SK-N-SH treated with all-trans-retinoic acid at 6 μM for 48 hours (cell line): Measurements from ENCODE around the gene NGDN.

ENCODE experiments used
- ATAC-seq: fragments of 200-7000 bp; cut with Tn5 transposase; 3 replicates; pipeline ENCODE4 v1.9.1; 2020; ENCODE audit warnings: mild to moderate bottlenecking, moderate library complexity
- ARNTL ChIP-seq: fragments of 450-650 bp; formaldehyde crosslinking; IDR thresholded peaks from 2 replicates; pipeline ENCODE4 v1.5.0; 2020; ENCODE audit warnings: low read depth, mild to moderate bottlenecking, moderate library complexity, borderline replicate concordance
- BACH2 ChIP-seq: fragments of 250-450 bp; sonication (Bioruptor Pico); IDR thresholded peaks from 2 replicates; pipeline ENCODE4 v1.9.0; 2021; ENCODE audit warnings: mild to moderate bottlenecking, borderline replicate concordance
- CSDC2 ChIP-seq: fragments of 250-450 bp; sonication (Bioruptor Pico); IDR thresholded peaks from 2 replicates; pipeline ENCODE4 v1.5.0; 2020; ENCODE audit warnings: mild to moderate bottlenecking, moderate library complexity
- ESRRG ChIP-seq: fragments of 250-450 bp; sonication (Bioruptor Pico); IDR thresholded peaks from 2 replicates; pipeline ENCODE4 v1.6.1; 2021; ENCODE audit warnings: mild to moderate bottlenecking
- GLIS3 ChIP-seq: fragments of 250-450 bp; sonication (Bioruptor Pico); IDR thresholded peaks from 2 replicates; pipeline ENCODE4 v1.5.0; 2020; ENCODE audit warnings: mild to moderate bottlenecking, moderate library complexity
- OSR1 ChIP-seq: fragments of 250-450 bp; sonication (Bioruptor Pico); IDR thresholded peaks from 2 replicates; pipeline ENCODE4 v1.8.0; 2022; ENCODE audit warnings: moderate library complexity, mild to moderate bottlenecking, inconsistent platforms
- PPARA ChIP-seq: fragments of 250-450 bp; sonication (Bioruptor Pico); IDR thresholded peaks from 2 replicates; pipeline ENCODE4 v1.5.0; 2020; ENCODE audit warnings: mild to moderate bottlenecking, borderline replicate concordance
- RARB ChIP-seq: fragments of 250-450 bp; sonication (Bioruptor Pico); IDR thresholded peaks from 2 replicates; pipeline ENCODE4 v1.8.0; 2021; ENCODE audit warnings: mild to moderate bottlenecking, moderate library complexity
- SNAI2 ChIP-seq: fragments of 250-450 bp; sonication (Bioruptor Pico); IDR thresholded peaks from 2 replicates; pipeline ENCODE4 v1.5.0; 2020; ENCODE audit warnings: mild to moderate bottlenecking, moderate library complexity
- TOX ChIP-seq: fragments of 250-450 bp; sonication (Bioruptor Pico); IDR thresholded peaks from 2 replicates; pipeline ENCODE4 v1.8.0; 2021; ENCODE audit warnings: mild to moderate bottlenecking, moderate library complexity, borderline replicate concordance
- ZC3H10 ChIP-seq: fragments of 250-450 bp; sonication (Bioruptor Pico); IDR thresholded peaks from 2 replicates; pipeline ENCODE4 v1.5.1; 2021; ENCODE audit warnings: mild to moderate bottlenecking, moderate library complexity
- ZFP3 ChIP-seq: fragments of 250-450 bp; sonication (Bioruptor Pico); IDR thresholded peaks from 2 replicates; pipeline ENCODE4 v1.5.0; 2020; ENCODE audit warnings: mild to moderate bottlenecking, moderate library complexity
- ZFP30 ChIP-seq: fragments of 450-650 bp; formaldehyde crosslinking; IDR thresholded peaks from 2 replicates; pipeline ENCODE4 v1.5.0; 2022; ENCODE audit warnings: mild to moderate bottlenecking, moderate library complexity
- ZNF565 ChIP-seq: fragments of 450-650 bp; formaldehyde crosslinking; conservative IDR thresholded peaks from 2 replicates; pipeline ENCODE4 v1.5.0; 2020; ENCODE audit warnings: low read depth, mild to moderate bottlenecking, moderate library complexity
- ZNF70 ChIP-seq: fragments of 450-650 bp; formaldehyde crosslinking; IDR thresholded peaks from 2 replicates; pipeline ENCODE4 v1.5.0; 2020; ENCODE audit warnings: mild to moderate bottlenecking, moderate library complexity
- TF ChIP-seq, protein P1 (sequence below): fragments of 250-450 bp; sonication (Bioruptor Pico); IDR thresholded peaks from 2 replicates; pipeline ENCODE4 v1.5.0; 2020; ENCODE audit warnings: mild to moderate bottlenecking, moderate library complexity
- TF ChIP-seq, protein P2 (sequence below): fragments of 250-450 bp; sonication (Bioruptor Pico); IDR thresholded peaks from 2 replicates; pipeline ENCODE4 v1.5.1; 2020; ENCODE audit warnings: low read depth, mild to moderate bottlenecking, moderate library complexity
- TF ChIP-seq, protein P3 (sequence below): fragments of 250-450 bp; sonication (Bioruptor Pico); IDR thresholded peaks from 2 replicates; pipeline ENCODE4 v1.8.0; 2021; ENCODE audit warnings: low read depth, mild to moderate bottlenecking, moderate library complexity, borderline replicate concordance
- TF ChIP-seq, protein P4 (sequence below): fragments of 250-450 bp; sonication (Bioruptor Pico); IDR thresholded peaks from 2 replicates; pipeline ENCODE4 v1.8.0; 2020; ENCODE audit warnings: mild to moderate bottlenecking, moderate library complexity, borderline replicate concordance
- TF ChIP-seq, protein P5 (sequence below): fragments of 250-450 bp; sonication (Bioruptor Pico); IDR thresholded peaks from 2 replicates; pipeline ENCODE4 v1.5.1; 2021; ENCODE audit warnings: mild to moderate bottlenecking, moderate library complexity

The NGDN gene

DNA sequence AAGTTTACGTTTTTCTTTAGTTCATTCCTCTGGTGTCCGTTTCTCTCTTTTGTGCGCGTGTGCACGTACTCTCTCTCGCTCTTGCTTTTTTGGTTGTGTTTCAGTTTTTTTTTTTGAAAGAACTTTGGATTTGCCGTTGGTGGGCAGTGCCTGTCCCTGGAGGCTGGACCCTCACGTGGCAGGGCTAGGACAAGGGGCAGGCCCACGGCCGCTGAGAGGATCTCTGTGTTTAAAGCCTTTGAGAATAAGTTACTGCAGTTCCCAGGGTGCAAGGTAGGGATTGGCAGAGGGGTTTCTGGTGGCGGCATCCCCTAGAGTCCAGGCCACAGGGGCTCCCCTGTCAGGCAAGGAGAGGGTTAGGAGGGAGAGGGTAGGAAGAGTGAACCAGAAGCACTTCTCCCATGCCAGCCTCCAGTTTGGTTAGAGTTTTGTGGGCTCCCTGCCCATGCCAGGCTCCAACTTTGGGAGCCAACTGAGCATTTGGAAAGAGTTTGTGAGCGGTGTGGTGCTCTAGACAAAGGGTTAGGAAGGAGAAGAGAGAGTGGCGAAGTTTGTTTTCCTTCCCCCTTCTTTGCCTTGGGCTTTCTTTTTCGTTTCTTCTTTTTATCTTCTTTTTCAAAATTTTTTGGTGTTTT lies 51.5 kb downstream of the NGDN start:
- TF ChIP-seq, protein P1, sequence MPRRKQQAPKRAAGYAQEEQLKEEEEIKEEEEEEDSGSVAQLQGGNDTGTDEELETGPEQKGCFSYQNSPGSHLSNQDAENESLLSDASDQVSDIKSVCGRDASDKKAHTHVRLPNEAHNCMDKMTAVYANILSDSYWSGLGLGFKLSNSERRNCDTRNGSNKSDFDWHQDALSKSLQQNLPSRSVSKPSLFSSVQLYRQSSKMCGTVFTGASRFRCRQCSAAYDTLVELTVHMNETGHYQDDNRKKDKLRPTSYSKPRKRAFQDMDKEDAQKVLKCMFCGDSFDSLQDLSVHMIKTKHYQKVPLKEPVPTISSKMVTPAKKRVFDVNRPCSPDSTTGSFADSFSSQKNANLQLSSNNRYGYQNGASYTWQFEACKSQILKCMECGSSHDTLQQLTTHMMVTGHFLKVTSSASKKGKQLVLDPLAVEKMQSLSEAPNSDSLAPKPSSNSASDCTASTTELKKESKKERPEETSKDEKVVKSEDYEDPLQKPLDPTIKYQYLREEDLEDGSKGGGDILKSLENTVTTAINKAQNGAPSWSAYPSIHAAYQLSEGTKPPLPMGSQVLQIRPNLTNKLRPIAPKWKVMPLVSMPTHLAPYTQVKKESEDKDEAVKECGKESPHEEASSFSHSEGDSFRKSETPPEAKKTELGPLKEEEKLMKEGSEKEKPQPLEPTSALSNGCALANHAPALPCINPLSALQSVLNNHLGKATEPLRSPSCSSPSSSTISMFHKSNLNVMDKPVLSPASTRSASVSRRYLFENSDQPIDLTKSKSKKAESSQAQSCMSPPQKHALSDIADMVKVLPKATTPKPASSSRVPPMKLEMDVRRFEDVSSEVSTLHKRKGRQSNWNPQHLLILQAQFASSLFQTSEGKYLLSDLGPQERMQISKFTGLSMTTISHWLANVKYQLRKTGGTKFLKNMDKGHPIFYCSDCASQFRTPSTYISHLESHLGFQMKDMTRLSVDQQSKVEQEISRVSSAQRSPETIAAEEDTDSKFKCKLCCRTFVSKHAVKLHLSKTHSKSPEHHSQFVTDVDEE (CRISPR knock-in tag), result no peak
- TF ChIP-seq CSDC2 (CRISPR knock-in tag), result no peak
- TF ChIP-seq, protein P2, sequence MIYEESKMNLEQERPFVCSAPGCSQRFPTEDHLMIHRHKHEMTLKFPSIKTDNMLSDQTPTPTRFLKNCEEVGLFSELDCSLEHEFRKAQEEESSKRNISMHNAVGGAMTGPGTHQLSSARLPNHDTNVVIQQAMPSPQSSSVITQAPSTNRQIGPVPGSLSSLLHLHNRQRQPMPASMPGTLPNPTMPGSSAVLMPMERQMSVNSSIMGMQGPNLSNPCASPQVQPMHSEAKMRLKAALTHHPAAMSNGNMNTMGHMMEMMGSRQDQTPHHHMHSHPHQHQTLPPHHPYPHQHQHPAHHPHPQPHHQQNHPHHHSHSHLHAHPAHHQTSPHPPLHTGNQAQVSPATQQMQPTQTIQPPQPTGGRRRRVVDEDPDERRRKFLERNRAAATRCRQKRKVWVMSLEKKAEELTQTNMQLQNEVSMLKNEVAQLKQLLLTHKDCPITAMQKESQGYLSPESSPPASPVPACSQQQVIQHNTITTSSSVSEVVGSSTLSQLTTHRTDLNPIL (CRISPR knock-in tag), result no peak
- TF ChIP-seq, protein P3, sequence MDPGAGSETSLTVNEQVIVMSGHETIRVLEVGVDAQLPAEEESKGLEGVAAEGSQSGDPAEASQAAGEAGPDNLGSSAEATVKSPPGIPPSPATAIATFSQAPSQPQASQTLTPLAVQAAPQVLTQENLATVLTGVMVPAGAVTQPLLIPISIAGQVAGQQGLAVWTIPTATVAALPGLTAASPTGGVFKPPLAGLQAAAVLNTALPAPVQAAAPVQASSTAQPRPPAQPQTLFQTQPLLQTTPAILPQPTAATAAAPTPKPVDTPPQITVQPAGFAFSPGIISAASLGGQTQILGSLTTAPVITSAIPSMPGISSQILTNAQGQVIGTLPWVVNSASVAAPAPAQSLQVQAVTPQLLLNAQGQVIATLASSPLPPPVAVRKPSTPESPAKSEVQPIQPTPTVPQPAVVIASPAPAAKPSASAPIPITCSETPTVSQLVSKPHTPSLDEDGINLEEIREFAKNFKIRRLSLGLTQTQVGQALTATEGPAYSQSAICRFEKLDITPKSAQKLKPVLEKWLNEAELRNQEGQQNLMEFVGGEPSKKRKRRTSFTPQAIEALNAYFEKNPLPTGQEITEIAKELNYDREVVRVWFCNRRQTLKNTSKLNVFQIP (CRISPR knock-in tag), result no peak
- TF ChIP-seq ZFP30 (CRISPR knock-in tag), result no peak
- TF ChIP-seq, protein P4, sequence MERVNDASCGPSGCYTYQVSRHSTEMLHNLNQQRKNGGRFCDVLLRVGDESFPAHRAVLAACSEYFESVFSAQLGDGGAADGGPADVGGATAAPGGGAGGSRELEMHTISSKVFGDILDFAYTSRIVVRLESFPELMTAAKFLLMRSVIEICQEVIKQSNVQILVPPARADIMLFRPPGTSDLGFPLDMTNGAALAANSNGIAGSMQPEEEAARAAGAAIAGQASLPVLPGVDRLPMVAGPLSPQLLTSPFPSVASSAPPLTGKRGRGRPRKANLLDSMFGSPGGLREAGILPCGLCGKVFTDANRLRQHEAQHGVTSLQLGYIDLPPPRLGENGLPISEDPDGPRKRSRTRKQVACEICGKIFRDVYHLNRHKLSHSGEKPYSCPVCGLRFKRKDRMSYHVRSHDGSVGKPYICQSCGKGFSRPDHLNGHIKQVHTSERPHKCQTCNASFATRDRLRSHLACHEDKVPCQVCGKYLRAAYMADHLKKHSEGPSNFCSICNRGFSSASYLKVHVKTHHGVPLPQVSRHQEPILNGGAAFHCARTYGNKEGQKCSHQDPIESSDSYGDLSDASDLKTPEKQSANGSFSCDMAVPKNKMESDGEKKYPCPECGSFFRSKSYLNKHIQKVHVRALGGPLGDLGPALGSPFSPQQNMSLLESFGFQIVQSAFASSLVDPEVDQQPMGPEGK (CRISPR knock-in tag), result no peak
- no peak for TF ChIP-seq TOX (CRISPR knock-in tag)
- no peak for TF ChIP-seq ZFP3 (CRISPR knock-in tag)
- no peak for TF ChIP-seq ARNTL (CRISPR knock-in tag)
- no peak for TF ChIP-seq SNAI2 (CRISPR knock-in tag)
- TF ChIP-seq PPARA (CRISPR knock-in tag), result no peak
- no peak for TF ChIP-seq RARB (CRISPR knock-in tag)
- TF ChIP-seq BACH2 (CRISPR knock-in tag), result no peak
- no peak for TF ChIP-seq ZNF70 (CRISPR knock-in tag)
- TF ChIP-seq, protein P5, sequence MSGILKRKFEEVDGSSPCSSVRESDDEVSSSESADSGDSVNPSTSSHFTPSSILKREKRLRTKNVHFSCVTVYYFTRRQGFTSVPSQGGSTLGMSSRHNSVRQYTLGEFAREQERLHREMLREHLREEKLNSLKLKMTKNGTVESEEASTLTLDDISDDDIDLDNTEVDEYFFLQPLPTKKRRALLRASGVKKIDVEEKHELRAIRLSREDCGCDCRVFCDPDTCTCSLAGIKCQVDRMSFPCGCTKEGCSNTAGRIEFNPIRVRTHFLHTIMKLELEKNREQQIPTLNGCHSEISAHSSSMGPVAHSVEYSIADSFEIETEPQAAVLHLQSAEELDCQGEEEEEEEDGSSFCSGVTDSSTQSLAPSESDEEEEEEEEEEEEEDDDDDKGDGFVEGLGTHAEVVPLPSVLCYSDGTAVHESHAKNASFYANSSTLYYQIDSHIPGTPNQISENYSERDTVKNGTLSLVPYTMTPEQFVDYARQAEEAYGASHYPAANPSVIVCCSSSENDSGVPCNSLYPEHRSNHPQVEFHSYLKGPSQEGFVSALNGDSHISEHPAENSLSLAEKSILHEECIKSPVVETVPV (CRISPR knock-in tag), result no peak
- TF ChIP-seq ZNF565 (CRISPR knock-in tag), result no peak
- TF ChIP-seq ZC3H10 (CRISPR knock-in tag), result no peak
- ATAC-seq, result no peak

DNA sequence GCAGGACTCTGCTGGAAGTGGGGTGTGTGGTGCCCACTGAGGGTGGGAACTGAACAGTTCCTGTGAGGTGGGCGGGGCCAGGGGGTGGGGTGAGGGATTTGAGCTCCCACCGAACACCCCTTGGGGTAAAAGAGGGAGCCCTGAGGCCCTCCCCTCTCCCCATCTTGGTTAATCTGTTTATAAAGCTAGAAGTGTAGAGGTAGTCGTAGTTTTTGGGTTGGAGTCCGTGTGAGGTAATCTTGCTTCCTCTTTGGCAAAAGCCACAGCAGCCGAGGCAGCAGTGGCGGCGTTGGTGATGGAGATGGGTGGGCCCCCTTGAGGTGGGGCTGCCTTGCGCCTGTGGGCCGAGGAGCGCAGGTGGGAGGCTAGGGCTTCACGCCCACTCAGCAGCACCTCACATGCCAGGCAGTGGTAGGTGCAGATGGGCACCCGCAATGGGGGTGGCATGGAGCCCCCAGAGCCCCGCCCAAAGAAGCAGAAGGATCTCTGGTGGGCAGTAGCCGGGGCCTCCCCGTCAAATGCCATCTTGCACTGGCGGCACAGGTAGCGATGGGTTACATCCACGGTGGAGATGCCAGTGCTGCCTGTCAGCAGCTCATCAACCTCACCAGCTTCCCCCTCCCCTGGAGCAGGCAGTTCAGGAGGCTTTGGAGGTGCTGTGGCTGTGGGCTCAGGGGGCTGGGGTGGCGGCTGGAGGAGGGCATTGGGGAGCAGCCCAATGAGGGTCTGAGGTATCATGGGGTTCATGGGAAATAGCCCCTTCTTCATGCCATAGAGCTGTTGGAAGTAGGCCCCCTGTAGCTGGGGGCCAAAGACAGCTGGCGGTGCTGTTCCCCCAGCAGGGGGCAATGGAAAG lies 52.5 kb downstream of the NGDN start:
- ATAC-seq, result no peak
- TF ChIP-seq, protein P5 (CRISPR knock-in tag), result no peak
- TF ChIP-seq, protein P3 (CRISPR knock-in tag), result no peak
- no peak for TF ChIP-seq ESRRG (CRISPR knock-in tag)
- no peak for TF ChIP-seq GLIS3 (CRISPR knock-in tag)
- TF ChIP-seq OSR1 (CRISPR knock-in tag), result no peak
- TF ChIP-seq ZC3H10 (CRISPR knock-in tag), result no peak
- TF ChIP-seq, protein P2 (CRISPR knock-in tag), result no peak
- no peak for TF ChIP-seq ZFP3 (CRISPR knock-in tag)
- no peak for TF ChIP-seq BACH2 (CRISPR knock-in tag)
- TF ChIP-seq RARB (CRISPR knock-in tag), result no peak
- TF ChIP-seq ARNTL (CRISPR knock-in tag), result no peak
- no peak for TF ChIP-seq SNAI2 (CRISPR knock-in tag)
- no peak for TF ChIP-seq PPARA (CRISPR knock-in tag)
- TF ChIP-seq ZFP30 (CRISPR knock-in tag), result no peak
